ENCODE data around the gene KIRREL2. TPM values are rescaled to one million over a fixed set of nuclear protein-coding genes. Genes with fewer than 3 reads are reported as not detected.

Gene KIRREL2
- total and polyA plus RNA-seq, 9 of the 15 experiments (the other 6 are each of a cell fraction or from before 2014, with no cell fraction given) = 0.01 to 0.12 (median 0.09) TPM; not detected in 4

DNA sequence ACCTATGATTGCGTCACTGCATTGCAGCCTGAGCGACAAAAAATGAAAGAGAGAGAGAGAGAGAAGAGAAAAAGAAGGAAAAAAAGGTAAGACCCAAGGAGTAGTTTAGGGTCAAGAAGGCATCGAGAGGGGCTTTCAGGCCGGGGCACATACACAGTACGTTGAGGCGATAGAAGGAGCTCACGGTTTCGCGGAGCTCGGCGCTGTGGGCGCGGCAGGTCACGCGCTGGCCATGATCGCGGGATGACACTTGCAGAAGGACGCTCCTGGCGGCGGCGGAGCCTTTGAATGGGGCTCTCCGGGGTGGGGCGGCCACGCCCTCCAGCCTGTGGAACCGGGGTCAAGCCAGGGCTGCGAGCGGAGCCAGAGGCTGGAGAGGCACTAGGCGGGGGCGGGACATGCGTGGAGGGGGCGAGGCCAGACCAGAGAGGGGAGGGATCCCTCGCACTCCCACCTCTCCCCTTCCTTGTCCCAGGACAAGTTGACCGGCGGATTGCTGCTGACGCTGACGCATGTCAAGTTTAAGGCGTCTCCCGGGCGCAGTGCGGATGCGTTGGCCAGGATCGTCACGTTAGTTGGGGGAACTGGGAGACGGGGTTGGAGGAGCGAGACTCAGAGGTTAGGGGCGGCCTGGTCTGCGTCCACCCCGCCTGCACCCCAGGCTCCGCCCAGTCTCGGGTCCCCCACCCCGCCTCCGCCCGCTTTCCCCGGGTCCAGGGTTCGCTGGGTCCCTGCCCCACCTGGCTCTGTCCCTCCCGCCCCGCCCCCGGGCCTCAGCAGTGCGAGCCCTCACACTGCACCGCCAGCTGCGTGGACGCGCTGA, 11.3 kb upstream of the KIRREL2 start:
- no peaks in the 10 kb centered on the region for H3K79me2 ChIP-seq (ENCODE audit: control insufficient read depth, insufficient read depth, low read length)
- intact Hi-C loops (cut with micrococcal nuclease) (no loop called here), in situ Hi-C loops (cut with MboI) (no loop called here)
- peak overlapping the region; percentile 81 for H3K4me2 ChIP-seq (ENCODE audit: insufficient read depth, low read length)
- H4K20me1 ChIP-seq (replicated peaks; ENCODE audit: control insufficient read depth, insufficient read depth, low read length) = peaks cover 14% of the 10 kb centered on the region
- ChIA-PET POLR2A (interaction anchor here (0.7 to 1.7 kb wide), 4 partner anchors 17 to 113 kb away, joined by 3 to 5 read pairs (median 3); no protein-coding TSS in a partner anchor), CTCF (ENCODE audit: low intra/inter-chr PET ratio) (interaction anchor here (0.8 kb wide), 1 partner anchor 101 kb away, joined by 3 read pairs; no protein-coding TSS in a partner anchor)
- FAIRE-seq = peak; percentile 42
- ATAC-seq = peak; percentile 93
- H3K9ac ChIP-seq (ENCODE audit: insufficient read depth in 1 of 2, low read depth in 2 of 2, low read length in 2 of 2) = peak overlapping the region in 1 of 2 experiments; percentile 62; a peak in 2 of 4 replicates
- no peak overlapping the region; the same call in 2 of the 3 replicates for H3K27ac ChIP-seq (ENCODE audit: extremely low read depth, low read depth, low read length)
- H3K36me3 ChIP-seq (ENCODE audit: control insufficient read depth, insufficient read depth, low read length) = no peaks in the 10 kb centered on the region
- peaks cover 9 to 27% of the 10 kb centered on the region in 2 experiments for H3K4me1 ChIP-seq (replicated peaks in 1 of 2; ENCODE audit: control insufficient read depth in 2 of 2, insufficient read depth in 2 of 2, low read length in 2 of 2)
- BruUV-seq (replicated peaks) = no TSS peak
- WGBS (ENCODE audit: insufficient coverage, low coverage, missing lambda C conversion rate) = 1% methylated on average over 40 of the region's 63 CpGs
- peak overlapping the region; percentile 72 for H2AFZ ChIP-seq (ENCODE audit: low read depth, low read length)
- DNase-seq (ENCODE audit: extremely low read depth in 1 of 4, low spot score in 3 of 4) = peak; percentile 83 to 95 (median 90)
- H3K4me3 ChIP-seq = peak overlapping the region; percentile 30
- H3K9me3 ChIP-seq (replicated peaks; ENCODE audit: control insufficient read depth, insufficient read depth, low read depth, low read length) = no peaks in the 10 kb centered on the region
- peaks cover 8% of the 10 kb centered on the region for H3K9me1 ChIP-seq (ENCODE audit: control insufficient read depth, insufficient read depth, low read length)
- H3K27me3 ChIP-seq (ENCODE audit: control insufficient read depth in 2 of 2, insufficient read depth in 2 of 2, low read length in 2 of 2) = peaks cover 30 to 56% of the 10 kb centered on the region in 2 experiments
- no peak for TF ChIP-seq ZNF696 (CRISPR knock-in tag; conservative IDR thresholded peaks at IDR 0.05)
- peak; percentile 38; the same call in 1 of the 2 replicates for TF ChIP-seq JUND (IDR thresholded peaks at IDR 0.05; ENCODE audit: borderline replicate concordance, low read depth, low read length)
- 0 out of 3 replicates have a peak, but pooled peaks have one; percentile 12 for TF ChIP-seq JUND (tag; IDR thresholded peaks at IDR 0.05; ENCODE audit: borderline replicate concordance, low read depth, low read length)
- no peak for TF ChIP-seq TCF7 (IDR thresholded peaks at IDR 0.05; ENCODE audit: borderline replicate concordance)
- TF ChIP-seq SMAD4 (CRISPR knock-in tag; conservative IDR thresholded peaks at IDR 0.05) = 0 out of 2 replicates have a peak, but pooled peaks have one; percentile 60
- TF ChIP-seq CCNT2 (IDR thresholded peaks at IDR 0.05; ENCODE audit: borderline replicate concordance, extremely low read depth, insufficient read length, low read depth, low read length) = peak; percentile 50
- TF ChIP-seq, protein P1, sequence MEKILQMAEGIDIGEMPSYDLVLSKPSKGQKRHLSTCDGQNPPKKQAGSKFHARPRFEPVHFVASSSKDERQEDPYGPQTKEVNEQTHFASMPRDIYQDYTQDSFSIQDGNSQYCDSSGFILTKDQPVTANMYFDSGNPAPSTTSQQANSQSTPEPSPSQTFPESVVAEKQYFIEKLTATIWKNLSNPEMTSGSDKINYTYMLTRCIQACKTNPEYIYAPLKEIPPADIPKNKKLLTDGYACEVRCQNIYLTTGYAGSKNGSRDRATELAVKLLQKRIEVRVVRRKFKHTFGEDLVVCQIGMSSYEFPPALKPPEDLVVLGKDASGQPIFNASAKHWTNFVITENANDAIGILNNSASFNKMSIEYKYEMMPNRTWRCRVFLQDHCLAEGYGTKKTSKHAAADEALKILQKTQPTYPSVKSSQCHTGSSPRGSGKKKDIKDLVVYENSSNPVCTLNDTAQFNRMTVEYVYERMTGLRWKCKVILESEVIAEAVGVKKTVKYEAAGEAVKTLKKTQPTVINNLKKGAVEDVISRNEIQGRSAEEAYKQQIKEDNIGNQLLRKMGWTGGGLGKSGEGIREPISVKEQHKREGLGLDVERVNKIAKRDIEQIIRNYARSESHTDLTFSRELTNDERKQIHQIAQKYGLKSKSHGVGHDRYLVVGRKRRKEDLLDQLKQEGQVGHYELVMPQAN (IDR thresholded peaks at IDR 0.05; ENCODE audit: borderline replicate concordance) = peak; percentile 63; the same call in 1 of the 2 replicates
- TF ChIP-seq SAFB (IDR thresholded peaks at IDR 0.05; ENCODE audit: borderline replicate concordance, low read depth, low read length) = peak; percentile 71; the same call in 1 of the 2 replicates
- TF ChIP-seq CTBP1 (IDR thresholded peaks at IDR 0.05; ENCODE audit: borderline replicate concordance) = peak; percentile 91
- peak; percentile 76; the same call in 1 of the 2 replicates for TF ChIP-seq CHD2 (IDR thresholded peaks at IDR 0.05; ENCODE audit: low read depth, low read length)
- no peak for TF ChIP-seq ZNF3 (CRISPR knock-in tag; IDR thresholded peaks at IDR 0.05)
- peak; percentile 88 for TF ChIP-seq BCOR (IDR thresholded peaks at IDR 0.05)
- no peak for TF ChIP-seq OTX1 (CRISPR knock-in tag; IDR thresholded peaks at IDR 0.05)
- peak; percentile 35 for TF ChIP-seq ZFP36 (IDR thresholded peaks at IDR 0.05; ENCODE audit: low read depth, low read length, partially characterized antibody)
- TF ChIP-seq, protein P2, sequence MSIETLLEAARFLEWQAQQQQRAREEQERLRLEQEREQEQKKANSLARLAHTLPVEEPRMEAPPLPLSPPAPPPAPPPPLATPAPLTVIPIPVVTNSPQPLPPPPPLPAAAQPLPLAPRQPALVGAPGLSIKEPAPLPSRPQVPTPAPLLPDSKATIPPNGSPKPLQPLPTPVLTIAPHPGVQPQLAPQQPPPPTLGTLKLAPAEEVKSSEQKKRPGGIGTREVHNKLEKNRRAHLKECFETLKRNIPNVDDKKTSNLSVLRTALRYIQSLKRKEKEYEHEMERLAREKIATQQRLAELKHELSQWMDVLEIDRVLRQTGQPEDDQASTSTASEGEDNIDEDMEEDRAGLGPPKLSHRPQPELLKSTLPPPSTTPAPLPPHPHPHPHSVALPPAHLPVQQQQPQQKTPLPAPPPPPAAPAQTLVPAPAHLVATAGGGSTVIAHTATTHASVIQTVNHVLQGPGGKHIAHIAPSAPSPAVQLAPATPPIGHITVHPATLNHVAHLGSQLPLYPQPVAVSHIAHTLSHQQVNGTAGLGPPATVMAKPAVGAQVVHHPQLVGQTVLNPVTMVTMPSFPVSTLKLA (conservative IDR thresholded peaks at IDR 0.05) = peak; percentile 76 to 78
- peak; percentile 38 for TF ChIP-seq PCBP1 (IDR thresholded peaks at IDR 0.05; ENCODE audit: low read depth, low read length, poor library complexity, severe bottlenecking)
- TF ChIP-seq MYBL2 (IDR thresholded peaks at IDR 0.05; ENCODE audit: low read depth) = no peak
- no peak for TF ChIP-seq MYBL2 (CRISPR knock-in tag; IDR thresholded peaks at IDR 0.05; ENCODE audit: borderline replicate concordance)
- TF ChIP-seq CXXC5 (CRISPR knock-in tag; IDR thresholded peaks at IDR 0.05) = peak; percentile 91
